SK-N-SH (cell line): ENCODE data around the gene EPB41L5. TPM values are rescaled to one million over a fixed set of nuclear protein-coding genes. Genes with fewer than 3 reads are reported as not detected.

ENCODE experiments used
- CTCF ChIA-PET: fragments of 300-600, 350-600 bp; formaldehyde crosslinking; extraction: SDS; loops from one replicate; lab custom pipeline; 2021; lab: Yijun Ruan, JAX
- POLR2A ChIA-PET: fragments of 350-600 bp; sonication (Branson Sonifier 250); formaldehyde crosslinking; extraction: SDS; loops from one replicate; lab custom pipeline; 2020; ENCODE audit warnings: antibody characterized with exemption, inconsistent platforms; lab: Yijun Ruan, JAX
- DNase-seq: peaks from one replicate; pipeline ENCODE4 v3.0.0; 2012
- H2AFZ ChIP-seq: fragments of 200-600 bp; sonication (generic); 2 replicates; pipeline ENCODE4 v1.8.1; 2016; ENCODE audit warnings: antibody characterized with exemption, mild to moderate bottlenecking, low read depth
- H3F3A ChIP-seq: fragments of 200-600 bp; sonication (generic); replicated peaks from 2 replicates; pipeline ENCODE3; 2016; ENCODE audit warnings: antibody characterized with exemption, mild to moderate bottlenecking; ENCODE audit not compliant: insufficient read depth
- H3K27ac ChIP-seq, 2 experiments: fragments of 200-500 bp in 1 of 2; fragments of 200-600 bp in 1 of 2; sonication (Bioruptor generic) in 1 of 2; sonication (generic), shearing (Covaris generic) in 1 of 2; 2 replicates each; pipeline versions ENCODE4 v1.5.1 to v1.6.1; 2014 to 2016; ENCODE audit warnings: low read depth in 2 of 2, inconsistent platforms in 1 of 2, low read length in 1 of 2, mild to moderate bottlenecking in 1 of 2, mixed read lengths in 1 of 2
- H3K27me3 ChIP-seq: fragments of 200-600 bp; sonication (generic), shearing (Covaris generic); 2 replicates; pipeline ENCODE4 v1.6.1; 2016; ENCODE audit warnings: mixed run types; ENCODE audit not compliant: insufficient read depth
- H3K36me3 ChIP-seq, 2 experiments: fragments of 200-500 bp in 1 of 2; fragments of 200-600 bp in 1 of 2; sonication (Bioruptor generic) in 1 of 2; sonication (generic) in 1 of 2; replicated peaks in 1 of 2; 2 replicates each; pipeline versions ENCODE3 to v1.5.1; 2014 to 2016; ENCODE audit warnings: low read length in 1 of 2, mild to moderate bottlenecking in 1 of 2; ENCODE audit not compliant: insufficient read depth in 2 of 2, control insufficient read depth in 1 of 2
- H3K4me1 ChIP-seq, 2 experiments: fragments of 200-500 bp in 1 of 2; fragments of 200-600 bp in 1 of 2; sonication (Bioruptor generic) in 1 of 2; sonication (generic), shearing (Covaris generic) in 1 of 2; 2 replicates each; pipeline versions ENCODE4 v1.5.1 to v1.6.1; 2014 to 2016; ENCODE audit warnings: low read depth in 1 of 2, low read length in 1 of 2, mixed run types in 1 of 2; ENCODE audit not compliant: insufficient read depth in 2 of 2, control insufficient read depth in 1 of 2
- H3K4me2 ChIP-seq: fragments of 200-600 bp; sonication (generic), shearing (Covaris generic); 2 replicates; pipeline ENCODE4 v1.6.1; 2017; ENCODE audit warnings: mixed run types
- H3K4me3 ChIP-seq, 2 experiments: fragments of 200-500 bp in 1 of 2; fragments of 200-600 bp in 1 of 2; sonication (Bioruptor generic) in 1 of 2; sonication (generic), shearing (Covaris generic) in 1 of 2; 2 replicates each; pipeline versions ENCODE4 v1.5.1 to v1.8.1; 2014 to 2016; ENCODE audit warnings: low read depth in 2 of 2, inconsistent platforms in 1 of 2, low read length in 1 of 2, mild to moderate bottlenecking in 1 of 2, mixed read lengths in 1 of 2, moderate library complexity in 1 of 2
- H3K79me2 ChIP-seq: fragments of 200-600 bp; sonication (generic); 2 replicates; pipeline ENCODE4 v1.8.1; 2017; ENCODE audit warnings: mild to moderate bottlenecking; ENCODE audit not compliant: insufficient read depth
- H3K9ac ChIP-seq: fragments of 200-600 bp; sonication (generic); 2 replicates; pipeline ENCODE4 v1.6.1; 2017; ENCODE audit warnings: mixed run types
- H3K9me2 ChIP-seq: fragments of 200-600 bp; sonication (generic); 2 replicates; pipeline ENCODE4 v1.6.1; 2017; ENCODE audit warnings: mixed run types
- H3K9me3 ChIP-seq: fragments of 200-600 bp; sonication (generic); 2 replicates; pipeline ENCODE4 v1.6.1; 2017; ENCODE audit warnings: mixed run types, mild to moderate bottlenecking, moderate library complexity
- H4K20me1 ChIP-seq: fragments of 200-600 bp; sonication (generic); 2 replicates; pipeline ENCODE4 v1.6.1; 2017; ENCODE audit warnings: mild to moderate bottlenecking, mixed run types; ENCODE audit not compliant: insufficient read depth
- FOSL2 ChIP-seq: IDR thresholded peaks from 2 replicates; pipeline ENCODE4 v1.4.0; 2012; ENCODE audit warnings: low read depth, mild to moderate bottlenecking, moderate library complexity, borderline replicate concordance
- FOXJ3 ChIP-seq: sonication (generic); formaldehyde crosslinking; IDR thresholded peaks from 2 replicates; pipeline ENCODE4 v1.5.1; 2020; ENCODE audit warnings: mild to moderate bottlenecking, missing genetic modification reagents
- FOXM1 ChIP-seq: IDR thresholded peaks from 2 replicates; pipeline ENCODE4 v1.4.0; 2012; ENCODE audit warnings: low read depth, mild to moderate bottlenecking
- GABPA ChIP-seq: IDR thresholded peaks from 2 replicates; pipeline ENCODE4 v1.4.0; 2012; ENCODE audit warnings: low read depth, mild to moderate bottlenecking
- NFIC ChIP-seq: IDR thresholded peaks from 2 replicates; pipeline ENCODE4 v1.4.0; 2012; ENCODE audit warnings: borderline replicate concordance
- POLR2AphosphoS5 ChIP-seq: IDR thresholded peaks from 2 replicates; pipeline ENCODE4 v1.6.1; 2012; ENCODE audit warnings: low read depth, low read length
- RCOR1 ChIP-seq: fragments of 150-350 bp; IDR thresholded peaks from 2 replicates; pipeline ENCODE4 v1.6.1; 2017; ENCODE audit warnings: antibody characterized with exemption, low read length
- RFX5 ChIP-seq: IDR thresholded peaks from 2 replicates; pipeline ENCODE4 v1.6.1; 2012; ENCODE audit warnings: mild to moderate bottlenecking, improper control_type of control experiment, low read length
- TCF12 ChIP-seq: IDR thresholded peaks from 2 replicates; pipeline ENCODE4 v1.4.0; 2012
- TEAD4 ChIP-seq: IDR thresholded peaks from 2 replicates; pipeline ENCODE4 v1.4.0; 2012; ENCODE audit warnings: mild to moderate bottlenecking, borderline replicate concordance; ENCODE audit not compliant: insufficient read depth
- WGBS: methylation state at CpG from one replicate; pipeline ENCODE4 v1.1.6; 2017; ENCODE audit warnings: low lambda C conversion rate; 5-methylcytosine and 5-hydroxymethylcytosine counted together
- polyA plus RNA-seq, 3 experiments: library from polyadenylated mRNA; depleted of rRNA; stranded (reverse); fragments of >200 nt; gene quantifications; 2 replicates each; pipeline ENCODE4 v1.2.3, GENCODE V29; 2012
- TF ChIP-seq, protein P1 (sequence below): IDR thresholded peaks from 2 replicates; pipeline ENCODE4 v1.4.0; 2012; ENCODE audit warnings: low read depth, borderline replicate concordance
- TF ChIP-seq, protein P2 (sequence below): IDR thresholded peaks from 2 replicates; pipeline ENCODE4 v1.6.1; 2012; ENCODE audit warnings: mild to moderate bottlenecking, low read depth, low read length, moderate library complexity
- TF ChIP-seq, protein P3 (sequence below): IDR thresholded peaks from 2 replicates; pipeline ENCODE4 v1.4.0; 2012; ENCODE audit warnings: low read depth, borderline replicate concordance
- TF ChIP-seq, protein P4 (sequence below): IDR thresholded peaks from 2 replicates; pipeline ENCODE4; 2012
- TF ChIP-seq, protein P5 (sequence below): fragments of 150-350 bp; IDR thresholded peaks from 2 replicates; pipeline ENCODE4 v1.6.1; 2017; ENCODE audit warnings: antibody characterized with exemption, low read length, low read depth, borderline replicate concordance

The EPB41L5 gene
- polyA plus RNA-seq, 1 of the 3 experiments (the other 2 are of a cell fraction): 5.3 TPM

DNA sequence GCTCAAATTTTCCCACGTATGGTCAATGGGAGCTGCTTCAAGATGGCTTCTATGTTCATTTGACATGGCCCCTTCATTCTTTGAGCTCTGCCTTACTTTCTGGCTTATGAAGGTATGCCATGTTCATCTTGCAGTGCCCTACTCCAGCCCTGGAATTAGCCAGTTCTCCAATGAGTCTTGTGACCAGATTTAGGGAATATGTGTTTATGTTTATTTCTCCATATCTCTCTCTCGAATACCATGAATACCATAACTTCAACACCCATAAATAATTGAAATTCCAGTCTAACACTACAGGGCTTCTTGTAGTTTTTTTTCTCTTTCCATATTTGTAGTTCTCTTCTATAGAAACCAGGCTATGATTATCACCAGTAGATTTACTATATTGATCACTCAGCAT, 39.7 kb downstream of the EPB41L5 start:
- peaks cover 0 to 8% of the 10 kb centered on the region in 2 experiments for H3K36me3 ChIP-seq
- no peaks in the 10 kb centered on the region for H3K9me3 ChIP-seq
- 94% methylated on average over 2 of the region's 2 CpGs for WGBS
- no peaks in the 10 kb centered on the region for H3K4me1 ChIP-seq
- no peaks in the 10 kb centered on the region for H3K27me3 ChIP-seq
- no peaks in the 10 kb centered on the region for H3K9me2 ChIP-seq
- peaks cover 11% of the 10 kb centered on the region for H3K79me2 ChIP-seq
- no peaks in the 10 kb centered on the region for H4K20me1 ChIP-seq
- no peak overlapping the region for H3K4me2 ChIP-seq
- no peak for DNase-seq
- H3K27ac ChIP-seq: no peak overlapping the region
- H3K9ac ChIP-seq: no peak overlapping the region
- ChIA-PET CTCF (interaction anchor here (1.0 kb wide), 1 partner anchor 122 kb away, joined by 3 read pairs; no protein-coding TSS in a partner anchor), POLR2A (no interaction called here)
- H3K4me3 ChIP-seq: no peak overlapping the region
- peaks cover 7% of the 10 kb centered on the region for H3F3A ChIP-seq
- no peak overlapping the region for H2AFZ ChIP-seq
- TF ChIP-seq, protein P1, sequence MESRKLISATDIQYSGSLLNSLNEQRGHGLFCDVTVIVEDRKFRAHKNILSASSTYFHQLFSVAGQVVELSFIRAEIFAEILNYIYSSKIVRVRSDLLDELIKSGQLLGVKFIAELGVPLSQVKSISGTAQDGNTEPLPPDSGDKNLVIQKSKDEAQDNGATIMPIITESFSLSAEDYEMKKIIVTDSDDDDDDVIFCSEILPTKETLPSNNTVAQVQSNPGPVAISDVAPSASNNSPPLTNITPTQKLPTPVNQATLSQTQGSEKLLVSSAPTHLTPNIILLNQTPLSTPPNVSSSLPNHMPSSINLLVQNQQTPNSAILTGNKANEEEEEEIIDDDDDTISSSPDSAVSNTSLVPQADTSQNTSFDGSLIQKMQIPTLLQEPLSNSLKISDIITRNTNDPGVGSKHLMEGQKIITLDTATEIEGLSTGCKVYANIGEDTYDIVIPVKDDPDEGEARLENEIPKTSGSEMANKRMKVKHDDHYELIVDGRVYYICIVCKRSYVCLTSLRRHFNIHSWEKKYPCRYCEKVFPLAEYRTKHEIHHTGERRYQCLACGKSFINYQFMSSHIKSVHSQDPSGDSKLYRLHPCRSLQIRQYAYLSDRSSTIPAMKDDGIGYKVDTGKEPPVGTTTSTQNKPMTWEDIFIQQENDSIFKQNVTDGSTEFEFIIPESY: no peak
- TF ChIP-seq NFIC: no peak
- TF ChIP-seq, protein P2, sequence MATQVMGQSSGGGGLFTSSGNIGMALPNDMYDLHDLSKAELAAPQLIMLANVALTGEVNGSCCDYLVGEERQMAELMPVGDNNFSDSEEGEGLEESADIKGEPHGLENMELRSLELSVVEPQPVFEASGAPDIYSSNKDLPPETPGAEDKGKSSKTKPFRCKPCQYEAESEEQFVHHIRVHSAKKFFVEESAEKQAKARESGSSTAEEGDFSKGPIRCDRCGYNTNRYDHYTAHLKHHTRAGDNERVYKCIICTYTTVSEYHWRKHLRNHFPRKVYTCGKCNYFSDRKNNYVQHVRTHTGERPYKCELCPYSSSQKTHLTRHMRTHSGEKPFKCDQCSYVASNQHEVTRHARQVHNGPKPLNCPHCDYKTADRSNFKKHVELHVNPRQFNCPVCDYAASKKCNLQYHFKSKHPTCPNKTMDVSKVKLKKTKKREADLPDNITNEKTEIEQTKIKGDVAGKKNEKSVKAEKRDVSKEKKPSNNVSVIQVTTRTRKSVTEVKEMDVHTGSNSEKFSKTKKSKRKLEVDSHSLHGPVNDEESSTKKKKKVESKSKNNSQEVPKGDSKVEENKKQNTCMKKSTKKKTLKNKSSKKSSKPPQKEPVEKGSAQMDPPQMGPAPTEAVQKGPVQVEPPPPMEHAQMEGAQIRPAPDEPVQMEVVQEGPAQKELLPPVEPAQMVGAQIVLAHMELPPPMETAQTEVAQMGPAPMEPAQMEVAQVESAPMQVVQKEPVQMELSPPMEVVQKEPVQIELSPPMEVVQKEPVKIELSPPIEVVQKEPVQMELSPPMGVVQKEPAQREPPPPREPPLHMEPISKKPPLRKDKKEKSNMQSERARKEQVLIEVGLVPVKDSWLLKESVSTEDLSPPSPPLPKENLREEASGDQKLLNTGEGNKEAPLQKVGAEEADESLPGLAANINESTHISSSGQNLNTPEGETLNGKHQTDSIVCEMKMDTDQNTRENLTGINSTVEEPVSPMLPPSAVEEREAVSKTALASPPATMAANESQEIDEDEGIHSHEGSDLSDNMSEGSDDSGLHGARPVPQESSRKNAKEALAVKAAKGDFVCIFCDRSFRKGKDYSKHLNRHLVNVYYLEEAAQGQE: no peak
- no peak for TF ChIP-seq FOSL2
- TF ChIP-seq FOXJ3: no peak
- TF ChIP-seq, protein P3, sequence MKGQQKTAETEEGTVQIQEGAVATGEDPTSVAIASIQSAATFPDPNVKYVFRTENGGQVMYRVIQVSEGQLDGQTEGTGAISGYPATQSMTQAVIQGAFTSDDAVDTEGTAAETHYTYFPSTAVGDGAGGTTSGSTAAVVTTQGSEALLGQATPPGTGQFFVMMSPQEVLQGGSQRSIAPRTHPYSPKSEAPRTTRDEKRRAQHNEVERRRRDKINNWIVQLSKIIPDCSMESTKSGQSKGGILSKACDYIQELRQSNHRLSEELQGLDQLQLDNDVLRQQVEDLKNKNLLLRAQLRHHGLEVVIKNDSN: no peak
- TF ChIP-seq FOXM1: no peak
- TF ChIP-seq, protein P4, sequence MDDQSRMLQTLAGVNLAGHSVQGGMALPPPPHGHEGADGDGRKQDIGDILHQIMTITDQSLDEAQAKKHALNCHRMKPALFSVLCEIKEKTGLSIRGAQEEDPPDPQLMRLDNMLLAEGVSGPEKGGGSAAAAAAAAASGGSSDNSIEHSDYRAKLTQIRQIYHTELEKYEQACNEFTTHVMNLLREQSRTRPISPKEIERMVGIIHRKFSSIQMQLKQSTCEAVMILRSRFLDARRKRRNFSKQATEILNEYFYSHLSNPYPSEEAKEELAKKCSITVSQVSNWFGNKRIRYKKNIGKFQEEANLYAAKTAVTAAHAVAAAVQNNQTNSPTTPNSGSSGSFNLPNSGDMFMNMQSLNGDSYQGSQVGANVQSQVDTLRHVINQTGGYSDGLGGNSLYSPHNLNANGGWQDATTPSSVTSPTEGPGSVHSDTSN: no peak

DNA sequence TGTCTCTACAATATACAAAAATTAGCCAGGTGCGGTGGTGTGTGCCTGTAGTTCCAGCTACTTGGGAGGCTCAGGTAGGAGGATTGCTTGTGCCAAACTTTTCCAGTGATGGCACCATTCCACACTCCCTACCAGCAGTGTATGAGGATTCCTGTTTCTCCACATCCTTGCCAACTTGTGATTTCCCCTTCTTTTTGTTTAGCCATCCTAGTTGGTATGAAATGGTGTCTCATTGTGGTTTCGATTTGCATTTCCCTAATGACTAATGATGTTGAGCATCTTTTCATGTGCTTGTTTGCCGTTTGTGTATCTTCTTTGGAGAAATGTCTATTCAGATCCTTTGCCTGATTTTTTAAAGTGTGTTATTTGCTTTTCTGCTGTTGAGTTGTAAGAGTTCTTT, 41.0 kb downstream of the EPB41L5 start:
- no peaks in the 10 kb centered on the region for H3K4me1 ChIP-seq
- CTCF ChIA-PET: no interaction called here
- no peaks in the 10 kb centered on the region for H3K27me3 ChIP-seq
- no peaks in the 10 kb centered on the region for H3K9me3 ChIP-seq
- no peak overlapping the region for H3K4me3 ChIP-seq
- WGBS: 95% methylated on average over 3 of the region's 3 CpGs
- no peaks in the 10 kb centered on the region for H3K9me2 ChIP-seq
- H2AFZ ChIP-seq: no peak overlapping the region
- H3K36me3 ChIP-seq: peaks cover 0 to 8% of the 10 kb centered on the region in 2 experiments
- H3K79me2 ChIP-seq: peaks cover 11% of the 10 kb centered on the region
- H3F3A ChIP-seq: peaks cover 7% of the 10 kb centered on the region
- POLR2A ChIA-PET: no interaction called here
- H4K20me1 ChIP-seq: no peaks in the 10 kb centered on the region
- H3K4me2 ChIP-seq: no peak overlapping the region
- H3K9ac ChIP-seq: no peak overlapping the region
- no peak for DNase-seq
- no peak overlapping the region for H3K27ac ChIP-seq
- TF ChIP-seq POLR2AphosphoS5 (no peak), NFIC (no peak), TEAD4 (no peak), RFX5 (no peak), RCOR1 (no peak), TCF12 (no peak), GABPA (no peak)
- TF ChIP-seq, protein P5, sequence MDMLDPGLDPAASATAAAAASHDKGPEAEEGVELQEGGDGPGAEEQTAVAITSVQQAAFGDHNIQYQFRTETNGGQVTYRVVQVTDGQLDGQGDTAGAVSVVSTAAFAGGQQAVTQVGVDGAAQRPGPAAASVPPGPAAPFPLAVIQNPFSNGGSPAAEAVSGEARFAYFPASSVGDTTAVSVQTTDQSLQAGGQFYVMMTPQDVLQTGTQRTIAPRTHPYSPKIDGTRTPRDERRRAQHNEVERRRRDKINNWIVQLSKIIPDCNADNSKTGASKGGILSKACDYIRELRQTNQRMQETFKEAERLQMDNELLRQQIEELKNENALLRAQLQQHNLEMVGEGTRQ: no peak
- TF ChIP-seq, protein P3: no peak
